K562 (cell line): ENCODE results near the gene BNC2.

Experiments used
- EP300 ChIP-seq: IDR thresholded peaks from 2 replicates; pipeline ENCODE4 v1.6.1; 2012; ENCODE audit warnings: low read length, improper control_type of control experiment
- EZH2 ChIP-seq: IDR thresholded peaks from 2 replicates; pipeline ENCODE4 v1.6.1; 2012; ENCODE audit warnings: low read depth, mild to moderate bottlenecking, inconsistent platforms, low read length, borderline replicate concordance
- KAT2B ChIP-seq: IDR thresholded peaks from one replicate; pipeline ENCODE4 v1.6.1; 2012; ENCODE audit warnings: low read depth, mild to moderate bottlenecking, control low read depth, inconsistent platforms, low read length, moderate library complexity
- LEF1 ChIP-seq: fragments of 450-650 bp; IDR thresholded peaks from 2 replicates; pipeline ENCODE4 v1.6.1; 2016; ENCODE audit warnings: mild to moderate bottlenecking
- MCM5 ChIP-seq: fragments of 450-650 bp; IDR thresholded peaks from 2 replicates; pipeline ENCODE4 v1.6.1; 2016; ENCODE audit warnings: low read depth
- NFXL1 ChIP-seq: fragments of 450-650 bp; formaldehyde crosslinking; IDR thresholded peaks from 2 replicates; pipeline ENCODE4 v1.4.0; 2021; ENCODE audit warnings: mild to moderate bottlenecking
- NR2F6 ChIP-seq: fragments of 450-650 bp; formaldehyde crosslinking; IDR thresholded peaks from 2 replicates; pipeline ENCODE4 v1.4.0; 2020; ENCODE audit warnings: mild to moderate bottlenecking
- RAD21 ChIP-seq, 2 experiments: fragments of 250-450 bp in 1 of 2; fragments of 450-650 bp in 1 of 2; sonication (Bioruptor Pico) in 1 of 2; formaldehyde crosslinking in 1 of 2; IDR thresholded peaks in 1 of 2; conservative IDR thresholded peaks in 1 of 2; 2 replicates each; pipeline versions ENCODE4 v1.4.0 to v1.8.0; 2020 to 2022; ENCODE audit warnings: mild to moderate bottlenecking in 2 of 2, moderate library complexity in 1 of 2
- ZBTB1 ChIP-seq: sonication (generic); formaldehyde crosslinking; IDR thresholded peaks from 2 replicates; pipeline ENCODE4 v1.8.1; 2023; ENCODE audit warnings: missing genetic modification reagents, low read depth, mild to moderate bottlenecking, borderline replicate concordance
- TF ChIP-seq, protein P1 (sequence below): fragments of 450-650 bp; conservative IDR thresholded peaks from 2 replicates; pipeline ENCODE4 v1.6.1; 2016; ENCODE audit warnings: missing genetic modification characterization, low read depth, mild to moderate bottlenecking, control low read depth, missing compliant biosample characterization
- TF ChIP-seq, protein P2 (sequence below), 3 experiments: IDR thresholded peaks in 2 of 3; conservative IDR thresholded peaks in 1 of 3; 2 replicates each; pipeline ENCODE4 v1.5.1; 2011 to 2012; ENCODE audit warnings: low read length in 3 of 3, mild to moderate bottlenecking in 3 of 3, control low read depth in 2 of 3, improper control_type of control experiment in 1 of 3, inconsistent platforms in 1 of 3, low read depth in 1 of 3, mixed read lengths in 1 of 3, moderate library complexity in 1 of 3; ENCODE audit not compliant: insufficient read depth in 2 of 3
- TF ChIP-seq, protein P3 (sequence below): fragments of 450-650 bp; IDR thresholded peaks from 2 replicates; pipeline ENCODE4 v1.6.1; 2016; ENCODE audit warnings: mild to moderate bottlenecking
- TF ChIP-seq, protein P4 (sequence below): fragments of 250-450 bp; sonication (Bioruptor Pico); IDR thresholded peaks from 2 replicates; pipeline ENCODE4 v1.5.0; 2020; ENCODE audit warnings: mild to moderate bottlenecking

- TF ChIP-seq MCM5 (no peak), ZBTB1 (CRISPR knock-in tag) (no peak), RAD21 (CRISPR knock-in tag; conservative IDR thresholded peaks at IDR 0.05 in 1 of 2, IDR thresholded peaks at IDR 0.05 in 1 of 2) (no peak), KAT2B (no peak), LEF1 (no peak), NR2F6 (CRISPR knock-in tag) (no peak), NFXL1 (CRISPR knock-in tag) (no peak), EZH2 (no peak), EP300 (no peak)
- TF ChIP-seq, protein P1, sequence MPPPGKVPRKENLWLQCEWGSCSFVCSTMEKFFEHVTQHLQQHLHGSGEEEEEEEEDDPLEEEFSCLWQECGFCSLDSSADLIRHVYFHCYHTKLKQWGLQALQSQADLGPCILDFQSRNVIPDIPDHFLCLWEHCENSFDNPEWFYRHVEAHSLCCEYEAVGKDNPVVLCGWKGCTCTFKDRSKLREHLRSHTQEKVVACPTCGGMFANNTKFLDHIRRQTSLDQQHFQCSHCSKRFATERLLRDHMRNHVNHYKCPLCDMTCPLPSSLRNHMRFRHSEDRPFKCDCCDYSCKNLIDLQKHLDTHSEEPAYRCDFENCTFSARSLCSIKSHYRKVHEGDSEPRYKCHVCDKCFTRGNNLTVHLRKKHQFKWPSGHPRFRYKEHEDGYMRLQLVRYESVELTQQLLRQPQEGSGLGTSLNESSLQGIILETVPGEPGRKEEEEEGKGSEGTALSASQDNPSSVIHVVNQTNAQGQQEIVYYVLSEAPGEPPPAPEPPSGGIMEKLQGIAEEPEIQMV (tag): no peak
- TF ChIP-seq, protein P2, sequence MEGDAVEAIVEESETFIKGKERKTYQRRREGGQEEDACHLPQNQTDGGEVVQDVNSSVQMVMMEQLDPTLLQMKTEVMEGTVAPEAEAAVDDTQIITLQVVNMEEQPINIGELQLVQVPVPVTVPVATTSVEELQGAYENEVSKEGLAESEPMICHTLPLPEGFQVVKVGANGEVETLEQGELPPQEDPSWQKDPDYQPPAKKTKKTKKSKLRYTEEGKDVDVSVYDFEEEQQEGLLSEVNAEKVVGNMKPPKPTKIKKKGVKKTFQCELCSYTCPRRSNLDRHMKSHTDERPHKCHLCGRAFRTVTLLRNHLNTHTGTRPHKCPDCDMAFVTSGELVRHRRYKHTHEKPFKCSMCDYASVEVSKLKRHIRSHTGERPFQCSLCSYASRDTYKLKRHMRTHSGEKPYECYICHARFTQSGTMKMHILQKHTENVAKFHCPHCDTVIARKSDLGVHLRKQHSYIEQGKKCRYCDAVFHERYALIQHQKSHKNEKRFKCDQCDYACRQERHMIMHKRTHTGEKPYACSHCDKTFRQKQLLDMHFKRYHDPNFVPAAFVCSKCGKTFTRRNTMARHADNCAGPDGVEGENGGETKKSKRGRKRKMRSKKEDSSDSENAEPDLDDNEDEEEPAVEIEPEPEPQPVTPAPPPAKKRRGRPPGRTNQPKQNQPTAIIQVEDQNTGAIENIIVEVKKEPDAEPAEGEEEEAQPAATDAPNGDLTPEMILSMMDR (IDR thresholded peaks at IDR 0.05 in 2 of 3, conservative IDR thresholded peaks at IDR 0.05 in 1 of 3; ENCODE audit: insufficient read depth in 2 of 3, low read depth in 1 of 3, low read length in 3 of 3): no peak
- TF ChIP-seq, protein P3, sequence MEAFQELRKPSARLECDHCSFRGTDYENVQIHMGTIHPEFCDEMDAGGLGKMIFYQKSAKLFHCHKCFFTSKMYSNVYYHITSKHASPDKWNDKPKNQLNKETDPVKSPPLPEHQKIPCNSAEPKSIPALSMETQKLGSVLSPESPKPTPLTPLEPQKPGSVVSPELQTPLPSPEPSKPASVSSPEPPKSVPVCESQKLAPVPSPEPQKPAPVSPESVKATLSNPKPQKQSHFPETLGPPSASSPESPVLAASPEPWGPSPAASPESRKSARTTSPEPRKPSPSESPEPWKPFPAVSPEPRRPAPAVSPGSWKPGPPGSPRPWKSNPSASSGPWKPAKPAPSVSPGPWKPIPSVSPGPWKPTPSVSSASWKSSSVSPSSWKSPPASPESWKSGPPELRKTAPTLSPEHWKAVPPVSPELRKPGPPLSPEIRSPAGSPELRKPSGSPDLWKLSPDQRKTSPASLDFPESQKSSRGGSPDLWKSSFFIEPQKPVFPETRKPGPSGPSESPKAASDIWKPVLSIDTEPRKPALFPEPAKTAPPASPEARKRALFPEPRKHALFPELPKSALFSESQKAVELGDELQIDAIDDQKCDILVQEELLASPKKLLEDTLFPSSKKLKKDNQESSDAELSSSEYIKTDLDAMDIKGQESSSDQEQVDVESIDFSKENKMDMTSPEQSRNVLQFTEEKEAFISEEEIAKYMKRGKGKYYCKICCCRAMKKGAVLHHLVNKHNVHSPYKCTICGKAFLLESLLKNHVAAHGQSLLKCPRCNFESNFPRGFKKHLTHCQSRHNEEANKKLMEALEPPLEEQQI: no peak
- TF ChIP-seq, protein P4, sequence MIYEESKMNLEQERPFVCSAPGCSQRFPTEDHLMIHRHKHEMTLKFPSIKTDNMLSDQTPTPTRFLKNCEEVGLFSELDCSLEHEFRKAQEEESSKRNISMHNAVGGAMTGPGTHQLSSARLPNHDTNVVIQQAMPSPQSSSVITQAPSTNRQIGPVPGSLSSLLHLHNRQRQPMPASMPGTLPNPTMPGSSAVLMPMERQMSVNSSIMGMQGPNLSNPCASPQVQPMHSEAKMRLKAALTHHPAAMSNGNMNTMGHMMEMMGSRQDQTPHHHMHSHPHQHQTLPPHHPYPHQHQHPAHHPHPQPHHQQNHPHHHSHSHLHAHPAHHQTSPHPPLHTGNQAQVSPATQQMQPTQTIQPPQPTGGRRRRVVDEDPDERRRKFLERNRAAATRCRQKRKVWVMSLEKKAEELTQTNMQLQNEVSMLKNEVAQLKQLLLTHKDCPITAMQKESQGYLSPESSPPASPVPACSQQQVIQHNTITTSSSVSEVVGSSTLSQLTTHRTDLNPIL (CRISPR knock-in tag): no peak
Measured at GRCh38 chr9:16524823-16525222, 345.6 kb downstream of the BNC2 start.
